Measurements from ENCODE around the gene TMEM129. TPM values are rescaled to one million over a fixed set of nuclear protein-coding genes. Genes with fewer than 3 reads are reported as not detected.

Gene TMEM129
- total and polyA plus RNA-seq, 11 donors: 28.6 to 73.3 (median 37.2) TPM

DNA sequence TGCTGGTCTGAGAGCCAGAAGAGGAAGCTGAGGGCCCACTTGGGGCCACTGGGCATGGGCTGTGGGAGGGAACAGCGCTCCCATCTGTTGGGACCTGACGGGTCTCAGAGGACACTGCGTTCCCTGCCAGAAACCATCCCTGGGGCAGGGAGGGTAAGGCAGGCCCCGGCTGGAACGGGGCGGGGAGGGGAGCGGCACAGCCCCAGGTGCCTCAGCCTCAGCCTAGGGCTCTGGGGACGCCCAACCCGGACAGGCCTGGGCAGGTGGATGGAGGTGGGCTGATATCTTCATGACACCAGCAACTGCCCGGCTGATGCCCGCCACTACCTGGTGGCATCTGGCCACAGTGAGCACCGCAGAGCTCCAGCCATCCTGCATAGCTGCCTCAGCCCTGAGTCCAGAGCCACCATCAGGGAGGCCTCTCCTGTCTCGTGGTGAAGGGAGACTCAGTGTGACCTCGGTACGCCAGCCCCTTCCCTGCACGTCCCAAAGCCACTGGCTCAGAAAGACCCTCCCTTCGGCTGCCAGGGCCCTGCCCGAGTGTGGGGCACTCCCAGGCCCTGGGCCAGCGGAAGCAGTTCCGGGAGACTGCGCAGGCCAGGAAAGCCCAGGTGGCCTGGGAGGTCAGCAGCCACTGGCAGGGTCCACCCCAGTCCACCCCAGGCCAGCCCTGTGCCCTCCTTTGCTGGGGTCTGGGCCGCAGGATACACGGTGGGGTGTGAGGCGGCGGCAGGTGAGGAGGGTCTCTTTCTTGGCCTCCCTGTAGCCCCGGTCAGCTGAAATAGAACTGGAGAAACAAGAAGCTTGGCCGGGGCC, 37.4 kb upstream of the TMEM129 start:
- peaks cover 0 to 13% (median 4%) of the 10 kb centered on the region in 12 donors for H3K4me1 ChIP-seq
- H3K4me3 ChIP-seq: no peak overlapping the region
- ATAC-seq (no peak), DNase-seq (no peak)
- peaks cover 0 to 5% (median 0%) of the 10 kb centered on the region in 9 donors for H3K27me3 ChIP-seq
- TF ChIP-seq, protein P1, sequence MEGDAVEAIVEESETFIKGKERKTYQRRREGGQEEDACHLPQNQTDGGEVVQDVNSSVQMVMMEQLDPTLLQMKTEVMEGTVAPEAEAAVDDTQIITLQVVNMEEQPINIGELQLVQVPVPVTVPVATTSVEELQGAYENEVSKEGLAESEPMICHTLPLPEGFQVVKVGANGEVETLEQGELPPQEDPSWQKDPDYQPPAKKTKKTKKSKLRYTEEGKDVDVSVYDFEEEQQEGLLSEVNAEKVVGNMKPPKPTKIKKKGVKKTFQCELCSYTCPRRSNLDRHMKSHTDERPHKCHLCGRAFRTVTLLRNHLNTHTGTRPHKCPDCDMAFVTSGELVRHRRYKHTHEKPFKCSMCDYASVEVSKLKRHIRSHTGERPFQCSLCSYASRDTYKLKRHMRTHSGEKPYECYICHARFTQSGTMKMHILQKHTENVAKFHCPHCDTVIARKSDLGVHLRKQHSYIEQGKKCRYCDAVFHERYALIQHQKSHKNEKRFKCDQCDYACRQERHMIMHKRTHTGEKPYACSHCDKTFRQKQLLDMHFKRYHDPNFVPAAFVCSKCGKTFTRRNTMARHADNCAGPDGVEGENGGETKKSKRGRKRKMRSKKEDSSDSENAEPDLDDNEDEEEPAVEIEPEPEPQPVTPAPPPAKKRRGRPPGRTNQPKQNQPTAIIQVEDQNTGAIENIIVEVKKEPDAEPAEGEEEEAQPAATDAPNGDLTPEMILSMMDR (IDR thresholded peaks at IDR 0.05): no peak
- no peak for TF ChIP-seq POLR2A (IDR thresholded peaks at IDR 0.05)
- H3K27ac ChIP-seq: peak overlapping the region in 3 of 12 donors; percentile 4 to 43 (median 13)
- 86 to 93% (median 89%) methylated on average over 20 to 27 of the region's 27 CpGs for whole genome bisulfite sequencing, 4 donors
- intact Hi-C loops (cut with DNase I): loop anchor here in 2 of 10 donors (5.0 kb wide), 2 partner anchors 34 to 39 kb away; partner anchors contain the start of gene FGFR3 (in 1 of the 2)
- H3K9me3 ChIP-seq: no peaks in the 10 kb centered on the region
- H3K36me3 ChIP-seq: no peaks in the 10 kb centered on the region

DNA sequence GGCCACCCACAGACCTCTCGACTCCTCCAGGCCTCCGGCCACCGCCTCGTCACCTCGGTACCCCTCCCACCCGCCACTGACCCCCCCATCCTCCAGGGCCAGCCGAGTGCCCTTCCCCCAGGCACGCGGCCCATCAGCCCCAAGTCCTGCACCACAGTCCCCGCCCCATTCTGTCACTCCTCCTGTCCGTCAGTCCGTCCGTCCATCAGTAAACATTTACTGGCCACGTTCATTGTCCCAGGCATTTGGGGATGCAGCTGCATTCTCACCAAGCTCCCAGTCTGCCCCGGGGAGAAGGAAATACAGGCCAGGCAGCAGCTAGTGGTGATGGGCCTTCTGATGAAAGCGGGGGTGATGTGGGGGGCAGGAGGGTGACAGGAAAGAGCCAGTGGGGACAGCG, 36.7 kb upstream of the TMEM129 start:
- DNase-seq (no peak), ATAC-seq (no peak)
- WGBS, 4 donors: 70 to 81% (median 74%) methylated on average over 17 of the region's 17 CpGs
- intact Hi-C loops (cut with DNase I): loop anchor here in 2 of 10 donors (5.0 kb wide), 2 partner anchors 34 to 39 kb away; partner anchors contain the start of gene FGFR3 (in 1 of the 2)
- no peak overlapping the region for H3K4me3 ChIP-seq
- TF ChIP-seq, protein P1 (IDR thresholded peaks at IDR 0.05): no peak
- TF ChIP-seq POLR2A (IDR thresholded peaks at IDR 0.05): no peak
- H3K4me1 ChIP-seq: peaks cover 0 to 8% (median under 1%) of the 10 kb centered on the region in 12 donors
- H3K27ac ChIP-seq: no peak overlapping the region
- H3K27me3 ChIP-seq: peaks cover 0 to 3% (median 0%) of the 10 kb centered on the region in 9 donors
- H3K36me3 ChIP-seq: no peaks in the 10 kb centered on the region
- H3K9me3 ChIP-seq: no peaks in the 10 kb centered on the region

DNA sequence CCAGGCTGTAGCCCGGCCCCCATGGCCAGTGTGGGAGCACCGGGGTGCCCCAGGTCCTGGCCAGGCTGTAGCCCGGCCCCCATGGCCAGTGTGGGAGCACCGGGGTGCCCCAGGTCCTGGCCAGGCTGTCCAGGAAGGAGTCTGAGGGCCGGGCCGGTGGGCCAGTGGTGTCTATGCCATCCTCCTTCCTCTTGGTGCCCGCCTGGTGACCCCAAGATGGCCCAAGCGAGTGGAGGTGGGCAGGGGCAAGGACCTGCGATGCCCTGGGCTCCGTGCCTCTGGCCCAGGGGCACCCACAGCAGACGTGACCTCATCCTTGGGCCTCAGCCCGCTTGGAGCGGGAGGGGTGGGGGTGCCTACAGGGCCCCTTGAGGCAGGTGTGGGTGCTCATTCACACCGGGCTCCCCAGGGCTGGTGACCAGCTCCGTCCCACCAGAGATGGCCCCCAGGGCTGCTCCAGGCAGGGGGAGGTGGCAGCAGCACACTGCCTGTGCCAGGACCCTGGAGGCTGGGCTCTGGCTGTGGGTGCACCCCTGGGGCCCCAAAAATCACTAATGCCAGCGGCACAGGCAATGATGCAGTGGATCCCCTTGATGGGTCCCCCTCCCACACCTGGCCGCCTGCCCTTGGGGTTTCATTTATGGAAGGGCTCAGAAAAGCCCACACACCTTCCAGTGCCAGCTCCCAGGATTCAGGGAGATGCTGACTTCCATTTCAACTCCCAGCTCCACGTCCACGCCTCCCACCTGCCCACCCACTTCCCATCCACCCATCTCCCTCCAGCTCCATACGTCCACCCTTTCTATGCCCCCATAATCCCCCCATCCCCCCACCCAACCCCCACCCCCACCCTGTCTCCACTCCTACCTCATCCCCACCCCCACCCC, 36.0 kb upstream of the TMEM129 start:
- intact Hi-C loops (cut with DNase I): loop anchor here in 2 of 10 donors (5.0 kb wide), 2 partner anchors 35 to 40 kb away; partner anchors contain the start of gene FGFR3 (in 1 of the 2)

More for the DNA sequence above, 36.0 kb upstream of the TMEM129 start:
- peaks cover 0 to 15% (median 6%) of the 10 kb centered on the region in 12 donors for H3K4me1 ChIP-seq
- TF ChIP-seq, protein P1 (IDR thresholded peaks at IDR 0.05): no peak
- TF ChIP-seq POLR2A (IDR thresholded peaks at IDR 0.05): no peak
- H3K4me3 ChIP-seq: no peak overlapping the region
- ATAC-seq (no peak), DNase-seq (no peak)
- H3K27me3 ChIP-seq: no peaks in the 10 kb centered on the region
- no peak overlapping the region for H3K27ac ChIP-seq
- 84 to 91% (median 89%) methylated on average over 12 to 20 of the region's 20 CpGs for WGBS, 4 donors
- no peaks in the 10 kb centered on the region for H3K36me3 ChIP-seq
- no peaks in the 10 kb centered on the region for H3K9me3 ChIP-seq
